Liver (tissue), 9 donors: ENCODE measurements around the gene COL3A1. TPM values are rescaled to one million over a fixed set of nuclear protein-coding genes. Genes with fewer than 3 reads are reported as not detected.

ENCODE experiments used
- DNase-seq: peaks from one replicate; pipeline ENCODE4 v3.0.0-alpha.2; 2017; ENCODE audit warnings: low spot score
- H3K27ac ChIP-seq, 2 donors: one replicate each; pipeline ENCODE4 v1.7.0; 2013; ENCODE audit warnings: inconsistent platforms in 2 of 2, low read length in 2 of 2, control low read depth in 1 of 2, low read depth in 1 of 2, mild to moderate bottlenecking in 1 of 2
- H3K27me3 ChIP-seq, 4 donors: one replicate each; pipeline versions ENCODE4 v1.6.1 to v1.7.0; 2013; ENCODE audit warnings: low read length in 3 of 4, inconsistent platforms in 1 of 4, mild to moderate bottlenecking in 1 of 4, moderate library complexity in 1 of 4; ENCODE audit not compliant: control insufficient read depth in 4 of 4, insufficient read depth in 4 of 4
- H3K36me3 ChIP-seq, 4 donors: one replicate each; pipeline versions ENCODE4 v1.6.1 to v1.7.0; 2013; ENCODE audit warnings: low read length in 3 of 4, mild to moderate bottlenecking in 3 of 4, low read depth in 1 of 4, moderate library complexity in 1 of 4; ENCODE audit not compliant: control insufficient read depth in 4 of 4, insufficient read depth in 3 of 4
- H3K4me1 ChIP-seq, 4 donors: one replicate each; pipeline versions ENCODE4 v1.6.1 to v1.7.0; 2013; ENCODE audit warnings: low read length in 3 of 4, mild to moderate bottlenecking in 3 of 4, moderate library complexity in 1 of 4; ENCODE audit not compliant: control insufficient read depth in 4 of 4, insufficient read depth in 4 of 4
- H3K4me3 ChIP-seq, 3 donors: one replicate each; pipeline versions ENCODE4 v1.6.1 to v1.7.0; 2013; ENCODE audit warnings: low read length in 3 of 3, control low read depth in 1 of 3, low read depth in 1 of 3, mild to moderate bottlenecking in 1 of 3
- H3K9ac ChIP-seq, 2 donors: one replicate each; pipeline ENCODE4 v1.7.0; 2013; ENCODE audit warnings: low read length in 2 of 2, mild to moderate bottlenecking in 2 of 2, moderate library complexity in 2 of 2, control low read depth in 1 of 2, low read depth in 1 of 2
- H3K9me3 ChIP-seq, 4 donors: one replicate each; pipeline versions ENCODE4 v1.6.1 to v1.7.0; 2013; ENCODE audit warnings: low read length in 3 of 4; ENCODE audit not compliant: control insufficient read depth in 4 of 4
- ATF3 ChIP-seq: IDR thresholded peaks from 2 replicates; pipeline ENCODE4 v1.6.1; 2016; ENCODE audit warnings: antibody characterized with exemption
- EGR1 ChIP-seq, 2 donors: IDR thresholded peaks; 2 replicates each; pipeline ENCODE4 v1.6.1; 2016 to 2018; ENCODE audit warnings: antibody characterized with exemption in 2 of 2, low read depth in 2 of 2
- FOXA1 ChIP-seq: IDR thresholded peaks from 2 replicates; pipeline ENCODE4 v1.6.1; 2016; ENCODE audit warnings: antibody characterized with exemption
- FOXA2 ChIP-seq: IDR thresholded peaks from 2 replicates; pipeline ENCODE4 v1.6.1; 2016; ENCODE audit warnings: antibody characterized with exemption
- GABPA ChIP-seq, 2 donors: IDR thresholded peaks in 1 of 2; conservative IDR thresholded peaks in 1 of 2; 2 replicates each; pipeline ENCODE4 v1.6.1; 2016; ENCODE audit warnings: antibody characterized with exemption in 2 of 2, mild to moderate bottlenecking in 1 of 2, moderate library complexity in 1 of 2
- HNF4G ChIP-seq: IDR thresholded peaks from 2 replicates; pipeline ENCODE4 v1.6.1; 2016; ENCODE audit warnings: antibody characterized with exemption
- JUND ChIP-seq, 2 donors: IDR thresholded peaks; 2 replicates each; pipeline ENCODE4 v1.6.1; 2016; ENCODE audit warnings: antibody characterized with exemption in 2 of 2
- MAX ChIP-seq: IDR thresholded peaks from 2 replicates; pipeline ENCODE4 v1.6.1; 2016; ENCODE audit warnings: antibody characterized with exemption
- NR2F2 ChIP-seq: IDR thresholded peaks from 2 replicates; pipeline ENCODE4 v1.6.1; 2016; ENCODE audit warnings: antibody characterized with exemption
- RAD21 ChIP-seq, 2 donors: IDR thresholded peaks; 2 replicates each; pipeline ENCODE4 v1.6.1; 2016; ENCODE audit warnings: antibody characterized with exemption in 2 of 2, mild to moderate bottlenecking in 2 of 2
- RXRA ChIP-seq, 2 donors: IDR thresholded peaks; 2 replicates each; pipeline ENCODE4 v1.6.1; 2017 to 2018; ENCODE audit warnings: antibody characterized with exemption in 2 of 2, mild to moderate bottlenecking in 1 of 2
- TAF1 ChIP-seq: conservative IDR thresholded peaks from 2 replicates; pipeline ENCODE4 v1.6.1; 2016; ENCODE audit warnings: antibody characterized with exemption, mild to moderate bottlenecking
- YY1 ChIP-seq: IDR thresholded peaks from 2 replicates; pipeline ENCODE4 v1.6.1; 2016; ENCODE audit warnings: antibody characterized with exemption, mild to moderate bottlenecking
- WGBS: extraction: QIAGEN DNeasy Blood & Tissue Kit; methylation state at CpG from one replicate; pipeline ENCODE4 v1.1.7; 2013; 5-methylcytosine and 5-hydroxymethylcytosine counted together
- polyA plus RNA-seq, 2 donors: library from polyadenylated mRNA; stranded (reverse) in 1 of 2; unstranded in 1 of 2; fragments of 200-250 nt in 1 of 2; fragments of >200 nt in 1 of 2; fragmentation: Nextera tagmentation in 1 of 2; extraction: Ambion mirVana in 1 of 2; gene quantifications; one replicate each; pipeline versions ENCODE4 v1.2.1 to v1.2.3, GENCODE V29; 2013 to 2015
- total RNA-seq, 2 donors: library from RNA; depleted of rRNA; stranded (reverse); fragments of >200 nt; gene quantifications; one replicate each; pipeline ENCODE4 v1.2.3, GENCODE V29; 2014
- TF ChIP-seq, protein P1 (sequence below): IDR thresholded peaks from 2 replicates; pipeline ENCODE4 v1.6.1; 2016; ENCODE audit warnings: antibody characterized with exemption, mild to moderate bottlenecking
- TF ChIP-seq, protein P2 (sequence below): IDR thresholded peaks from 2 replicates; pipeline ENCODE4 v1.6.1; 2016; ENCODE audit warnings: antibody characterized with exemption
- donor health status: healthy.
- donor health status: healthy.
- donor health status: healthy.
- donor health status: healthy.
- donor health status: healthy.

COL3A1 gene
- total and polyA plus RNA-seq, 4 donors, result 21.4 to 207 (median 93.3) TPM

DNA sequence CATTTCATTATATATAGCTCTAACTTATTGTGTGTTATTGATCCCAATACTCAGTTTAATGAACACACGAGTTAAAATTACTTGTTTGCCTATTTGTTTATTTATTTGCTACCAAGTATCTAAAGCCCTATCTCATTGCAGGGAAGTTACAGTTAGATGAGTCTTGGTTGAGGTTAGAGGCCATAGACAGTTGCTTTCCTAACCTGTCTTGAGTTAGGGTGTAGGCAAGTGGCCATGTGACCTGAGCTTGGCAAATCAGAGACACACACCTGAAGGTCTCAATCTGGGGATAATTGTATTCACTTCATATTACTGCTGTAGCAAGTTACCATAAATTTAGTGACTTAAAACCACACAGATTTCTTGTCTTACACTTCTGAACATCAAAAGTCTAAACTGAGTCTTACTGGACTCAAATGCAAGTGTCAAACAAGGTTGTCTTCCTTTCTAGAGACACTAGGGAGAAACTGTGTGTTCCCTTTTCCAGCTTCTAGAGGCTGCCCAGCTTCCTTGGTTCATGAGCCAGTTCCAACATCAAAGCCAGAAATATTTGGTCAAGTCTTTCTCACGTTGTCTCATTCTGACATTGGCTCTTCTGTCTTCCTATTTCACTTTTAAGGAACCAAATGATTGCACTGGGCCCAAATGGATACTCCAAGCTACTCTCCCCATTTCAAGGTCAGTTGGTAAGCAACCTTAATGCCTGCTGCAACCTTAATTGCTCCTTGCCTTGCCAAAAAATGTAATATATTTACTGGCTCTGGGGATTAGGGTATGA is 39.7 kb downstream of the COL3A1 start:
- Histone ChIP-seq H3K4me3 (no peak overlapping the region), H3K4me1 (no peaks in the 10 kb centered on the region), H3K27ac (no peak overlapping the region), H3K9ac (no peak overlapping the region), H3K9me3 (no peaks in the 10 kb centered on the region), H3K36me3 (no peaks in the 10 kb centered on the region), H3K27me3 (no peaks in the 10 kb centered on the region)
- TF ChIP-seq ATF3, result no peak
- TF ChIP-seq FOXA2, result no peak
- TF ChIP-seq, protein P1, sequence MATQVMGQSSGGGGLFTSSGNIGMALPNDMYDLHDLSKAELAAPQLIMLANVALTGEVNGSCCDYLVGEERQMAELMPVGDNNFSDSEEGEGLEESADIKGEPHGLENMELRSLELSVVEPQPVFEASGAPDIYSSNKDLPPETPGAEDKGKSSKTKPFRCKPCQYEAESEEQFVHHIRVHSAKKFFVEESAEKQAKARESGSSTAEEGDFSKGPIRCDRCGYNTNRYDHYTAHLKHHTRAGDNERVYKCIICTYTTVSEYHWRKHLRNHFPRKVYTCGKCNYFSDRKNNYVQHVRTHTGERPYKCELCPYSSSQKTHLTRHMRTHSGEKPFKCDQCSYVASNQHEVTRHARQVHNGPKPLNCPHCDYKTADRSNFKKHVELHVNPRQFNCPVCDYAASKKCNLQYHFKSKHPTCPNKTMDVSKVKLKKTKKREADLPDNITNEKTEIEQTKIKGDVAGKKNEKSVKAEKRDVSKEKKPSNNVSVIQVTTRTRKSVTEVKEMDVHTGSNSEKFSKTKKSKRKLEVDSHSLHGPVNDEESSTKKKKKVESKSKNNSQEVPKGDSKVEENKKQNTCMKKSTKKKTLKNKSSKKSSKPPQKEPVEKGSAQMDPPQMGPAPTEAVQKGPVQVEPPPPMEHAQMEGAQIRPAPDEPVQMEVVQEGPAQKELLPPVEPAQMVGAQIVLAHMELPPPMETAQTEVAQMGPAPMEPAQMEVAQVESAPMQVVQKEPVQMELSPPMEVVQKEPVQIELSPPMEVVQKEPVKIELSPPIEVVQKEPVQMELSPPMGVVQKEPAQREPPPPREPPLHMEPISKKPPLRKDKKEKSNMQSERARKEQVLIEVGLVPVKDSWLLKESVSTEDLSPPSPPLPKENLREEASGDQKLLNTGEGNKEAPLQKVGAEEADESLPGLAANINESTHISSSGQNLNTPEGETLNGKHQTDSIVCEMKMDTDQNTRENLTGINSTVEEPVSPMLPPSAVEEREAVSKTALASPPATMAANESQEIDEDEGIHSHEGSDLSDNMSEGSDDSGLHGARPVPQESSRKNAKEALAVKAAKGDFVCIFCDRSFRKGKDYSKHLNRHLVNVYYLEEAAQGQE, result no peak
- TF ChIP-seq, protein P2, sequence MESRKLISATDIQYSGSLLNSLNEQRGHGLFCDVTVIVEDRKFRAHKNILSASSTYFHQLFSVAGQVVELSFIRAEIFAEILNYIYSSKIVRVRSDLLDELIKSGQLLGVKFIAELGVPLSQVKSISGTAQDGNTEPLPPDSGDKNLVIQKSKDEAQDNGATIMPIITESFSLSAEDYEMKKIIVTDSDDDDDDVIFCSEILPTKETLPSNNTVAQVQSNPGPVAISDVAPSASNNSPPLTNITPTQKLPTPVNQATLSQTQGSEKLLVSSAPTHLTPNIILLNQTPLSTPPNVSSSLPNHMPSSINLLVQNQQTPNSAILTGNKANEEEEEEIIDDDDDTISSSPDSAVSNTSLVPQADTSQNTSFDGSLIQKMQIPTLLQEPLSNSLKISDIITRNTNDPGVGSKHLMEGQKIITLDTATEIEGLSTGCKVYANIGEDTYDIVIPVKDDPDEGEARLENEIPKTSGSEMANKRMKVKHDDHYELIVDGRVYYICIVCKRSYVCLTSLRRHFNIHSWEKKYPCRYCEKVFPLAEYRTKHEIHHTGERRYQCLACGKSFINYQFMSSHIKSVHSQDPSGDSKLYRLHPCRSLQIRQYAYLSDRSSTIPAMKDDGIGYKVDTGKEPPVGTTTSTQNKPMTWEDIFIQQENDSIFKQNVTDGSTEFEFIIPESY, result no peak
- no peak for DNase-seq
- 73% methylated on average over 2 of the region's 2 CpGs for WGBS

DNA sequence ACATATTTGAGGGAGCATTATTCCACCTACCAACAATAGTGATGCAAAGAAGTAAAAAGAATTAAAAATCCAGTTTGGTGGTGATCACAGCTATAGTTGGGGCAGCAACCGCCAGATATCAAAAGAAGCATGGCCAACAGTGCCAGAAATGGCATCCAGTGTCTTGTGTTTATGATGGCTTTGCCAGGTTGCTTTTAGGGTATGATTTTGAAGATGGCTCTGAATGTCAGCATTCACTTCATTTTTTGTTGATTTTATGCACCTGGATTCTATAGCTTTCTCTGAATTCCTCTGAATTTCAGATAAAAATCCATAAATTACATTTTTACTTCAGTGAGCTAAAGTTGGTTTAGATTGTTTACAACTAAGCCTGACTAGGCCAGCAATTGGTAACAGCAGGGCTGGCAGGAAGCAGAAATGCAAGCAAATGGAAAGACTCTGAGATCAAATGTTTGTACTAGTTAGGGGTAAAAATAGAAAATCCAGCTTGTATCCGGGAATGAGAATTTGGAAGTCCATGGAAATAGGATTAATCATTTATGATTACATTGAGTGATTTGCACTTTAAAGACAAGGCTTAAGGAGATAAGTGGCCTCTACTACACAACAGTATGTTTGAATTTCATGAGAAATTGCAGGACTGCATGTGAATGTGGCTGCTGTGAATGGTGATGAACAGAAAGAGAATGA is 40.4 kb downstream of the COL3A1 start:
- 54% methylated on average over 2 of the region's 2 CpGs for WGBS
- DNase-seq, result no peak
- no peak overlapping the region for H3K4me3 ChIP-seq
- no peak overlapping the region for H3K9ac ChIP-seq
- H3K4me1 ChIP-seq, result no peaks in the 10 kb centered on the region
- no peak for TF ChIP-seq JUND (IDR thresholded peaks at IDR 0.05)
- TF ChIP-seq FOXA1, result no peak
- TF ChIP-seq TAF1, result no peak
- TF ChIP-seq MAX, result no peak
- no peak for TF ChIP-seq RXRA (IDR thresholded peaks at IDR 0.05)
- TF ChIP-seq FOXA2, result no peak
- no peak overlapping the region for H3K27ac ChIP-seq
- H3K36me3 ChIP-seq, result no peaks in the 10 kb centered on the region
- H3K27me3 ChIP-seq, result no peaks in the 10 kb centered on the region
- H3K9me3 ChIP-seq, result no peaks in the 10 kb centered on the region

GRCh38 chr2:189015359-189015758 is 41.2 kb downstream of the COL3A1 start:
- no peaks in the 10 kb centered on the region for H3K36me3 ChIP-seq
- DNase-seq, result no peak
- H3K4me3 ChIP-seq, result no peak overlapping the region
- no peaks in the 10 kb centered on the region for H3K9me3 ChIP-seq
- no peak overlapping the region for H3K27ac ChIP-seq
- H3K27me3 ChIP-seq, result no peaks in the 10 kb centered on the region
- H3K9ac ChIP-seq, result no peak overlapping the region
- WGBS, result 55% methylated on average over 1 of the region's 1 CpG
- H3K4me1 ChIP-seq, result no peaks in the 10 kb centered on the region
- TF ChIP-seq RAD21 (IDR thresholded peaks at IDR 0.05) (no peak), GABPA (IDR thresholded peaks at IDR 0.05 in 1 of 2, conservative IDR thresholded peaks at IDR 0.05 in 1 of 2) (no peak), EGR1 (IDR thresholded peaks at IDR 0.05; ENCODE audit: low read depth in 2 of 2) (no peak), NR2F2 (no peak), FOXA2 (no peak), ATF3 (no peak), YY1 (no peak), MAX (no peak), RXRA (IDR thresholded peaks at IDR 0.05) (no peak), HNF4G (no peak)
- TF ChIP-seq, protein P2, result no peak
